Dendritic cell treated with granulocyte-macrophage colony-stimulating factor and Interleukin-4, amounts not matched to agents 40 ng/mL and 50 ng/mL, for 4 days (primary cell): ENCODE measurements around the gene ZCCHC7.
"Not testable (repeated sequence)": the region's sequence is repeated elsewhere in the genome, so short reads cannot be mapped to it uniquely, and the experiment has no call there.

Experiments
- H3K27ac Mint-ChIP-seq: one replicate; pipeline ENCODE4 v1.8.0; 2022; ENCODE audit warnings: mild to moderate bottlenecking, mixed read lengths
- H3K27me3 Mint-ChIP-seq: one replicate; pipeline ENCODE4 v1.8.0; 2022; ENCODE audit warnings: mild to moderate bottlenecking, mixed read lengths
- H3K36me3 Mint-ChIP-seq: one replicate; pipeline ENCODE4 v1.8.0; 2022; ENCODE audit warnings: low read depth, mixed read lengths
- H3K4me1 Mint-ChIP-seq: one replicate; pipeline ENCODE4 v1.8.0; 2022; ENCODE audit warnings: low read depth, mixed read lengths
- H3K4me3 Mint-ChIP-seq: one replicate; pipeline ENCODE4 v1.8.0; 2022; ENCODE audit warnings: mild to moderate bottlenecking, moderate library complexity, mixed read lengths
- H3K9me3 Mint-ChIP-seq: one replicate; pipeline ENCODE4 v1.8.0; 2022; ENCODE audit warnings: mixed read lengths
- intact Hi-C: fragments of 100-400 bp; cut with micrococcal nuclease; formaldehyde crosslinking; loops from one replicate; pipeline ENCODE4 v1.15.0; 2022

The ZCCHC7 gene

GRCh38 chr9:37141015-37141414 is 20.6 kb downstream of the ZCCHC7 start:
- H3K9me3 Mint-ChIP-seq: no peaks in the 10 kb centered on the region
- H3K27ac Mint-ChIP-seq: no peak overlapping the region
- intact Hi-C loops: loop anchor here (10.0 kb wide), 1 partner anchor 566 kb away; the partner anchor contains the start of gene MELK
- no peak overlapping the region for H3K4me3 Mint-ChIP-seq
- H3K36me3 Mint-ChIP-seq: peaks cover 44% of the 10 kb centered on the region
- peaks cover 26% of the 10 kb centered on the region for H3K4me1 Mint-ChIP-seq
- no peaks in the 10 kb centered on the region for H3K27me3 Mint-ChIP-seq

- Mint-ChIP-seq H3K4me3 (no peak overlapping the region), H3K27ac (no peak overlapping the region)
- intact Hi-C loops: loop anchor here (10.0 kb wide), 1 partner anchor 570 kb away; the partner anchor contains the start of gene MELK
Measured at GRCh38 chr9:37144762-37145161, 24.4 kb downstream of the ZCCHC7 start.

GRCh38 chr9:37146410-37146809 is 26.0 kb downstream of the ZCCHC7 start:
- H3K27me3 Mint-ChIP-seq: no peaks in the 10 kb centered on the region
- peaks cover 37% of the 10 kb centered on the region for H3K36me3 Mint-ChIP-seq
- intact Hi-C loops: loop anchor here (10.0 kb wide), 1 partner anchor 572 kb away; the partner anchor contains the start of gene MELK
- peaks cover 34% of the 10 kb centered on the region for H3K4me1 Mint-ChIP-seq
- peak overlapping the region; percentile 48 for H3K27ac Mint-ChIP-seq
- no peak overlapping the region for H3K4me3 Mint-ChIP-seq
- no peaks in the 10 kb centered on the region for H3K9me3 Mint-ChIP-seq

More at GRCh38 chr9:37144762-37145161, 24.4 kb downstream of the ZCCHC7 start:
- peaks cover 30% of the 10 kb centered on the region for H3K4me1 Mint-ChIP-seq
- H3K36me3 Mint-ChIP-seq: peaks cover 44% of the 10 kb centered on the region
- no peaks in the 10 kb centered on the region for H3K9me3 Mint-ChIP-seq
- no peaks in the 10 kb centered on the region for H3K27me3 Mint-ChIP-seq

GRCh38 chr9:37148181-37148580 is 27.8 kb downstream of the ZCCHC7 start:
- H3K4me1 Mint-ChIP-seq: peaks cover 40% of the 10 kb centered on the region
- H3K4me3 Mint-ChIP-seq: no peak overlapping the region
- no peaks in the 10 kb centered on the region for H3K27me3 Mint-ChIP-seq
- H3K9me3 Mint-ChIP-seq: no peaks in the 10 kb centered on the region
- peaks cover 41% of the 10 kb centered on the region for H3K36me3 Mint-ChIP-seq
- H3K27ac Mint-ChIP-seq: peak overlapping the region; percentile 64
- intact Hi-C loops: loop anchor here (10.0 kb wide), 1 partner anchor 573 kb away; the partner anchor contains the start of gene MELK

GRCh38 chr9:37149666-37150308 is 29.4 kb downstream of the ZCCHC7 start:
- H3K36me3 Mint-ChIP-seq: peaks cover 51% of the 10 kb centered on the region
- H3K4me3 Mint-ChIP-seq: peak overlapping the region; percentile 51
- no peaks in the 10 kb centered on the region for H3K27me3 Mint-ChIP-seq
- no peaks in the 10 kb centered on the region for H3K9me3 Mint-ChIP-seq
- intact Hi-C loops: loop anchor here (5.0 to 10.0 kb wide), 3 partner anchors 48 to 575 kb away; partner anchors contain the start of gene MELK
- H3K27ac Mint-ChIP-seq: peak overlapping the region; percentile 95
- H3K4me1 Mint-ChIP-seq: peaks cover 35% of the 10 kb centered on the region

GRCh38 chr9:37150415-37150814 is 30.0 kb downstream of the ZCCHC7 start:
- no peaks in the 10 kb centered on the region for H3K9me3 Mint-ChIP-seq
- peak overlapping the region; percentile 95 for H3K27ac Mint-ChIP-seq
- H3K4me1 Mint-ChIP-seq: peaks cover 33% of the 10 kb centered on the region
- H3K27me3 Mint-ChIP-seq: no peaks in the 10 kb centered on the region
- H3K36me3 Mint-ChIP-seq: peaks cover 53% of the 10 kb centered on the region
- intact Hi-C loops: loop anchor here (5.0 to 10.0 kb wide), 2 partner anchors 47 to 76 kb away; no protein-coding TSS in a partner anchor
- no peak overlapping the region for H3K4me3 Mint-ChIP-seq

GRCh38 chr9:37151812-37152211 is 31.4 kb downstream of the ZCCHC7 start:
- no peaks in the 10 kb centered on the region for H3K27me3 Mint-ChIP-seq
- no peaks in the 10 kb centered on the region for H3K9me3 Mint-ChIP-seq
- intact Hi-C loops: loop anchor here (5.0 to 10.0 kb wide), 2 partner anchors 45 to 77 kb away; no protein-coding TSS in a partner anchor
- peaks cover 53% of the 10 kb centered on the region for H3K36me3 Mint-ChIP-seq
- peaks cover 34% of the 10 kb centered on the region for H3K4me1 Mint-ChIP-seq
- H3K27ac Mint-ChIP-seq: peak overlapping the region; percentile 95
- H3K4me3 Mint-ChIP-seq: no peak overlapping the region

- H3K9me3 Mint-ChIP-seq: no peaks in the 10 kb centered on the region
- H3K4me1 Mint-ChIP-seq: peaks cover 40% of the 10 kb centered on the region
- H3K36me3 Mint-ChIP-seq: peaks cover 51% of the 10 kb centered on the region
- no peak overlapping the region for H3K4me3 Mint-ChIP-seq
- H3K27ac Mint-ChIP-seq: peak overlapping the region; percentile 95
- no peaks in the 10 kb centered on the region for H3K27me3 Mint-ChIP-seq
- intact Hi-C loops: loop anchor here (5.0 to 10.0 kb wide), 2 partner anchors 45 to 78 kb away; no protein-coding TSS in a partner anchor
Measured at GRCh38 chr9:37152365-37152764, 32.0 kb downstream of the ZCCHC7 start.

GRCh38 chr9:37155601-37156000 is 35.2 kb downstream of the ZCCHC7 start:
- no peaks in the 10 kb centered on the region for H3K9me3 Mint-ChIP-seq
- intact Hi-C loops: loop anchor here (10.0 kb wide), 1 partner anchor 81 kb away; no protein-coding TSS in a partner anchor
- no peak overlapping the region for H3K4me3 Mint-ChIP-seq
- H3K27me3 Mint-ChIP-seq: no peaks in the 10 kb centered on the region
- H3K27ac Mint-ChIP-seq: no peak overlapping the region
- peaks cover 27% of the 10 kb centered on the region for H3K4me1 Mint-ChIP-seq
- H3K36me3 Mint-ChIP-seq: peaks cover 49% of the 10 kb centered on the region

GRCh38 chr9:37156205-37156604 is 35.8 kb downstream of the ZCCHC7 start:
- intact Hi-C loops: loop anchor here (10.0 kb wide), 1 partner anchor 81 kb away; no protein-coding TSS in a partner anchor
- Mint-ChIP-seq H3K27ac (no peak overlapping the region), H3K27me3 (no peaks in the 10 kb centered on the region), H3K4me3 (no peak overlapping the region), H3K36me3 (peaks cover 53% of the 10 kb centered on the region), H3K9me3 (no peaks in the 10 kb centered on the region), H3K4me1 (peaks cover 27% of the 10 kb centered on the region)

- Mint-ChIP-seq H3K27ac (peak overlapping the region; percentile 70), H3K4me3 (no peak overlapping the region), H3K4me1 (peaks cover 24% of the 10 kb centered on the region), H3K27me3 (no peaks in the 10 kb centered on the region), H3K36me3 (peaks cover 59% of the 10 kb centered on the region), H3K9me3 (no peaks in the 10 kb centered on the region)
- intact Hi-C loops: loop anchor here (10.0 kb wide), 1 partner anchor 82 kb away; no protein-coding TSS in a partner anchor
Measured at GRCh38 chr9:37156781-37157356, 36.5 kb downstream of the ZCCHC7 start.

GRCh38 chr9:37157726-37158377 is 37.5 kb downstream of the ZCCHC7 start:
- H3K27me3 Mint-ChIP-seq: no peaks in the 10 kb centered on the region
- no peak overlapping the region for H3K4me3 Mint-ChIP-seq
- peaks cover 16% of the 10 kb centered on the region for H3K4me1 Mint-ChIP-seq
- peaks cover 63% of the 10 kb centered on the region for H3K36me3 Mint-ChIP-seq
- intact Hi-C loops: loop anchor here (10.0 kb wide), 1 partner anchor 83 kb away; no protein-coding TSS in a partner anchor
- peak overlapping the region; percentile 78 for H3K27ac Mint-ChIP-seq
- H3K9me3 Mint-ChIP-seq: no peaks in the 10 kb centered on the region

GRCh38 chr9:37163299-37163698 is 42.9 kb downstream of the ZCCHC7 start:
- intact Hi-C loops: no loop called here
- Mint-ChIP-seq H3K4me1 (peaks cover 3% of the 10 kb centered on the region), H3K27ac (peak overlapping the region; percentile 30), H3K36me3 (peaks cover 71% of the 10 kb centered on the region), H3K4me3 (no peak overlapping the region), H3K27me3 (no peaks in the 10 kb centered on the region), H3K9me3 (no peaks in the 10 kb centered on the region)

GRCh38 chr9:37164335-37164734 is 44.0 kb downstream of the ZCCHC7 start:
- H3K9me3 Mint-ChIP-seq, intact Hi-C loops, H3K27me3 Mint-ChIP-seq, H3K4me1 Mint-ChIP-seq, H3K27ac Mint-ChIP-seq, H3K4me3 Mint-ChIP-seq: not testable (repeated sequence)
- H3K36me3 Mint-ChIP-seq: peaks cover 72% of the 10 kb centered on the region
